GM21447 (cell line): ENCODE measurements around the gene PRKD2.
"Not testable (repeated sequence)": the region's sequence is repeated elsewhere in the genome, so short reads cannot be mapped to it uniquely, and the experiment has no call there.

ENCODE experiments used
- ATAC-seq: cut with Tn5 transposase; IDR thresholded peaks from one replicate; pipeline ENCODE4 v1.9.1; 2021; ENCODE audit not compliant: unreplicated experiment

PRKD2 gene

GRCh38 chr19:46712768-46713338 lies 4.1 kb downstream of the PRKD2 start:
- ATAC-seq, result not testable (repeated sequence)

GRCh38 chr19:46710687-46711086 lies 6.2 kb downstream of the PRKD2 start:
- no peak for ATAC-seq

- ATAC-seq, result no peak
These were observed 12.4 kb downstream of the PRKD2 start for GRCh38 chr19:46704379-46705076.

GRCh38 chr19:46700704-46701103 lies 16.2 kb downstream of the PRKD2 start:
- no peak for ATAC-seq

GRCh38 chr19:46698395-46699321 lies 18.3 kb downstream of the PRKD2 start:
- no peak for ATAC-seq

GRCh38 chr19:46697204-46697960 lies 19.5 kb downstream of the PRKD2 start:
- ATAC-seq, result no peak

- ATAC-seq, result no peak
These were observed 20.1 kb downstream of the PRKD2 start for GRCh38 chr19:46696866-46697203.

GRCh38 chr19:46696052-46696451 lies 20.9 kb downstream of the PRKD2 start:
- ATAC-seq, result no peak

- no peak for ATAC-seq
These were observed 23.2 kb downstream of the PRKD2 start for GRCh38 chr19:46693760-46694159.

- ATAC-seq, result no peak
These were observed 23.8 kb downstream of the PRKD2 start for GRCh38 chr19:46692918-46693722.

GRCh38 chr19:46691948-46692347 lies 25.0 kb downstream of the PRKD2 start:
- no peak for ATAC-seq

GRCh38 chr19:46691104-46691503 lies 25.8 kb downstream of the PRKD2 start:
- ATAC-seq, result no peak

- ATAC-seq, result no peak
These were observed 27.6 kb downstream of the PRKD2 start for GRCh38 chr19:46689358-46689757.

- no peak for ATAC-seq
These were observed 29.3 kb downstream of the PRKD2 start for GRCh38 chr19:46687438-46688145.

- no peak for ATAC-seq
These were observed 31.7 kb downstream of the PRKD2 start for GRCh38 chr19:46685189-46685588.

GRCh38 chr19:46678110-46678732 lies 38.7 kb downstream of the PRKD2 start:
- ATAC-seq, result no peak

- ATAC-seq, result no peak
These were observed 42.3 kb downstream of the PRKD2 start for GRCh38 chr19:46674416-46675178.

- ATAC-seq, result no peak
These were observed 46.1 kb downstream of the PRKD2 start for GRCh38 chr19:46670813-46671212.

- ATAC-seq, result no peak
These were observed 48.3 kb downstream of the PRKD2 start for GRCh38 chr19:46668662-46669061.
